ENCODE data around the gene HARBI1. TPM values are rescaled to one million over a fixed set of nuclear protein-coding genes. Genes with fewer than 3 reads are reported as not detected.

Gene HARBI1
- total and polyA plus RNA-seq, 2 of the 4 experiments (the other 2 are of a cell fraction) = 2.7 to 5.2 TPM

GRCh38 chr11:46582588-46582987, 34.4 kb downstream of the HARBI1 start:
- Histone ChIP-seq H3K56ac (ENCODE audit: extremely low read depth, insufficient read depth, low read length) (no peak overlapping the region), H3K27ac (ENCODE audit: insufficient read depth, low read length) (no peak overlapping the region), H2AK9ac (replicated peaks; ENCODE audit: low read depth, low read length, poor library complexity) (no peak overlapping the region), H3K79me1 (ENCODE audit: low read depth in 1 of 2, low read length in 2 of 2) (peaks cover 23 to 52% of the 10 kb centered on the region in 2 experiments), H2AK5ac (ENCODE audit: low read depth, low read length) (no peak overlapping the region), H3K4me1 (ENCODE audit: control insufficient read depth, insufficient read depth, low read length) (no peaks in the 10 kb centered on the region), H3K4ac (ENCODE audit: low read depth, low read length) (no peak overlapping the region), H3K4me3 (ENCODE audit: insufficient read depth, low read depth, low read length) (no peak overlapping the region), H4K5ac (ENCODE audit: low read depth, low read length) (no peak overlapping the region), H2BK15ac (ENCODE audit: low read depth, low read length) (no peak overlapping the region), H3K9me1 (ENCODE audit: insufficient read depth, low read length) (0 out of 2 replicates have a peak, but pooled peaks cover 6% of the 10 kb centered on the region), H3K9me3 (ENCODE audit: control insufficient read depth, insufficient read depth, low read length) (no peaks in the 10 kb centered on the region), H4K20me1 (ENCODE audit: insufficient read depth, low read length) (peaks cover 52% of the 10 kb centered on the region), H3K4me2 (ENCODE audit: low read depth, low read length) (no peak overlapping the region), H3K18ac (ENCODE audit: low read depth, low read length) (no peak overlapping the region), H3K14ac (replicated peaks; ENCODE audit: low read depth, low read length) (no peak overlapping the region), H2BK120ac (ENCODE audit: low read depth, low read length) (no peak overlapping the region), H3K36me3 (ENCODE audit: control insufficient read depth, insufficient read depth, low read length) (no peaks in the 10 kb centered on the region), H4K91ac (ENCODE audit: insufficient read depth, low read depth, low read length) (no peak overlapping the region), H3K9ac (ENCODE audit: low read depth, low read length) (no peak overlapping the region), H4K8ac (ENCODE audit: low read depth in 2 of 2, low read length in 2 of 2) (no peak overlapping the region), H2BK20ac (ENCODE audit: low read depth, low read length) (no peak overlapping the region), H2BK5ac (ENCODE audit: low read depth, low read length, poor library complexity, severe bottlenecking) (no peak overlapping the region), H3K27me3 (ENCODE audit: control insufficient read depth, insufficient read depth, low read length) (no peaks in the 10 kb centered on the region), H2AFZ (replicated peaks; ENCODE audit: low read length, poor library complexity) (no peak overlapping the region), H3K23ac (ENCODE audit: low read depth, low read length) (no peak overlapping the region)
- WGBS, 2 experiments (ENCODE audit: extremely low coverage in 2 of 2, insufficient read length in 1 of 2) = no CpG with 5 or more reads among the region's 5 CpGs
- POLR2A ChIA-PET (ENCODE audit: unreplicated experiment) = interaction anchor here (0.6 kb wide), 1 partner anchor 8 kb away, joined by 3 read pairs; no protein-coding TSS in a partner anchor
- DNase-seq (no peak), ATAC-seq (ENCODE audit: low read depth) (no peak)
- dilution Hi-C loops (cut with HindIII; ENCODE audit: low sequenced_read_pairs, unreplicated experiment) (no loop called here), intact Hi-C loops (cut with micrococcal nuclease) (no loop called here), in situ Hi-C loops (cut with MboI; ENCODE audit: low sequenced_read_pairs) (no loop called here)
- CTCF ChIA-PET = no interaction called here
- no peak for TF ChIP-seq BHLHE40 (IDR thresholded peaks at IDR 0.05; ENCODE audit: low read depth, low read length)
- TF ChIP-seq SMC3 (IDR thresholded peaks at IDR 0.05; ENCODE audit: low read depth, low read length) = no peak
- TF ChIP-seq RAD21 (IDR thresholded peaks at IDR 0.05; ENCODE audit: low read length) = no peak
- no peak for TF ChIP-seq MXI1 (IDR thresholded peaks at IDR 0.05; ENCODE audit: borderline replicate concordance, low read depth, low read length)
- no peak for TF ChIP-seq CTCF (conservative IDR thresholded peaks at IDR 0.05; ENCODE audit: low read depth, low read length)
- TF ChIP-seq ELK1 (IDR thresholded peaks at IDR 0.05; ENCODE audit: borderline replicate concordance, low read depth, low read length) = no peak
- TF ChIP-seq USF2 (IDR thresholded peaks at IDR 0.05; ENCODE audit: low read depth, low read length) = no peak
- no peak for TF ChIP-seq MAZ (IDR thresholded peaks at IDR 0.05; ENCODE audit: borderline replicate concordance, low read depth, low read length)
- TF ChIP-seq POLR2A (IDR thresholded peaks at IDR 0.05; ENCODE audit: low read depth, low read length) = no peak
- BruUV-seq (replicated peaks) = no TSS peak

All from IMR-90 (cell line).